Loucy (cell line): Measurements from ENCODE around the gene RIPOR2.

Experiments used
- CTCF ChIP-seq: fragments of 200-600 bp; sonication (generic); conservative IDR thresholded peaks from 2 replicates; pipeline ENCODE4 v1.5.1; 2014; ENCODE audit warnings: mild to moderate bottlenecking, antibody characterized with exemption, low read length
- EZH2phosphoT487 ChIP-seq: fragments of 200-600 bp; IDR thresholded peaks from 2 replicates; pipeline ENCODE4 v1.6.1; 2018; ENCODE audit warnings: antibody characterized with exemption, mild to moderate bottlenecking, moderate library complexity, borderline replicate concordance

GRCh38 chr6:24907919-24908649, 27.7 kb downstream of the RIPOR2 start:
- TF ChIP-seq CTCF (no peak), EZH2phosphoT487 (no peak)
